OCI-M1 (cell line): ENCODE data around the gene ABCC9.
"Not testable (repeated sequence)": the region's sequence is repeated elsewhere in the genome, so short reads cannot be mapped to it uniquely, and the experiment has no call there.

Experiments
- DNase-seq: peaks from one replicate; lab custom pipeline; 2025; lab: John Stamatoyannopoulos, UW

ABCC9 gene

GRCh38 chr12:21933656-21934055 is 7.6 kb downstream of the ABCC9 start:
- DNase-seq = no peak

DNA sequence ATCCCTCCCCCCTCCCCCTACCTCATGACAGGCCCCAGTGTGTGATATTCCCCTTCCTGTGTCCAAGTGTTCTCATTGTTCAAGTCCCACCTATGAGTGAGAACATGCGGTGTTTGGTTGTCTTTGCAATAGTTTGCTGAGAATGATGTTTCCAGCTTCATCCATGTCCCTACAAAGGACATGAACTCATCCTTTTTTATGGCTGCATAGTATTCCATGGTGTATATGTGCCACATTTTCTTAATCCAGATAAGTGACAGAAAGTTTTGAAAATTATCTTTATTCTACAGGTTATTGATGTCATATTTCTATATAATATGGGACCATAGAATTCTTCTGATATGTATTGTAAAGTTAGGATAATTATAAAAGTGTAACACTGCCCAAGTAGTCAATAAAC is 11.3 kb downstream of the ABCC9 start:
- DNase-seq = not testable (repeated sequence)

DNA sequence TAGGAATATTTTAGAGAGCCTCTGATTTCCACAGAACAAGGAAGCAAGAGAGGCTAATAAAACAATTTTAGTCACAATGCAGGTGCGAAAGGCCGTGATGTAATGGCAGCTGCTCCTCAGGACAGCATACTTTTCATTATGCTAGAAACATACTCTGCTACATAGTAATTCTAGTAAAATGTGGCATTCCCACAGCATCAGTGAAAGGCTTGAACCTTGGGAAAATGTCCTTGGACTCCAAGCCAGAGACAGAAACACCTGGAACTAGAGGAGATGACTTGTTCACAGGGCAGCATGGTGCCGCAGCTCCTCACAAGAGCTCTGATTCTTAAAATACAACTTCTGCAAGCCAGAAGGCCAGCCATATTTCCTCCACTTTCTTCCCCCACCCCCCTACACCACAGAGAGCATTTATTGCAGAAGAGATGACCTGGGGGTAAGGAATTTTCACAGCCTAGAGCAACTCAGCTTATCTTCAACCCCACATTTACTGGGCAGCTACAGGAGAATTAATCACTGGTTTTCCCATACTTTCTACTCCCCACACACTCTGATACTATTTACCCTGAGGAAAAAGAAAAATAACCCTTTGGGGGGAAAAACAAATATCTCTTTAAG is 15.8 kb downstream of the ABCC9 start:
- no peak for DNase-seq

DNA sequence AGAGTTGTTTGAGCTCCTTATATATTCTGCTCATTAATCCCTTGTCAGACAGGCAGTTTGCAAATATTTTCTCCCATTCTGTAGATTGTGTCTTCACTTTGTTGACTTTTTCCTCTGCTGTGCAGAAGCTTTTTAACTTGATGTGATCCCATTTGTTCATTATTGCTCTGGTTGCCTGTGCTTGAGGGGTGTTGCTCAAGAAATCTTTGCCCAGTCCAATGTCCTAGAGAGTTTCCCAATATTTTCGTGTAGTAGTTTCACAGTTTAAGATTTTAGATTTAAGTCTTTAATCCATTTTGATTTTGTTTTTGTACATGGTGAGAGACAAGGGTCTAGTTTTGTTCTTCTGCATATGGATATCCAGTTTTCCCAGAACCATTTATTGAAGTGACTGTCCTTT is 19.8 kb downstream of the ABCC9 start:
- DNase-seq = no peak

GRCh38 chr12:21918456-21918855 is 22.8 kb downstream of the ABCC9 start:
- no peak for DNase-seq

DNA sequence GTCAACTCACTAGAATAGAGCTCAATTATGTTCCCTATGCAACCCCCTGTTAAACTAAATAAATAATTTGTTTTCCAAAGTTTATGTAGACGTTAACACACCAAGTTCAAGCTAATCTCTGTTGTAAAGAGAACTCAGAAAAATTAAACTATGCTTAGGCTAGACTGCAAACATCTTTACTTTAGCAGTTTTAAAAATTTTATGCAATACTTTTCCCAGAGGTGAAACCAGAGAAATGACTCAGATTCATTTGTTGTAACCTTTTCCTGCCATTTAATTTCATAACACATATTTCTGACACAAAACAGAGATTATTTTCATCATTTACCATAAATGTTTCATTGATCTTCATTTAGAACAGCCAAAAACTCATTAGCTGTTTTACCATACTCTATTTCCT is 27.4 kb downstream of the ABCC9 start:
- DNase-seq = no peak

DNA sequence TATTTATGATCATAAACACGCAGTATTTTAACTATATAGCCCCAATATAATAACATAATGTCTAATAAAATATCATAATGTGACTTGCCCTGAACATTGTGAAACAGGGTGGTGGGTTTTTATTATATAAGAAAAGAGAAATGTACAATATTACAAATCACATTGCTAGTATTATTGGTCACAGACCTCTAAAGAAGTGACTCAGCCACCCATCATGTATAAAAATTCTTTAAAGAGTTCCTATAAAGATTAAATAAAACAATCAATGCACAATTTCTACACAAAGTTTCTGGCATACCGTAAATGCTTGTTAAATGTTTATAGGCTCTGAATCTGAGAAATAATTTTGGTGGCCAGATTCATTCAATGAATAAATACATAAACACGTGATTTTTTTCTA is 28.9 kb downstream of the ABCC9 start:
- DNase-seq = no peak

DNA sequence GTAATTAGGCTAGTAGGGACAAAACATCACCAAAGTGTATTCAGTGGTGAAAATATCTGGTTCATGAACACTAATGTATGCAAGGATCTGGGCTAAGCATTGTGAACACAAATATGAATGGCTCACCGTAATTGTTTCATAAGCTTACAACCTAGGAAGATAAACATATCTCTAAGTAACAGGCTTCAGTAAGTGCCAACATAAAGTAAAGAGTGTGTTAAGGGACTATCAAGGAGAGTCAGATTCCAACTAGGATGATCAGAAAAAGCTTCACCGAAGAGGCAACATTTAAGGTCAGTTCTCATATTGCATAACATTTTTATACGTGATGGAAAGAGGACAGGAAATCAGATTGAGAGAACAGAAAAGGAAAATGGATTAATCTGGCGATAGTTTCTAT is 29.4 kb downstream of the ABCC9 start:
- DNase-seq = peak; percentile 30

DNA sequence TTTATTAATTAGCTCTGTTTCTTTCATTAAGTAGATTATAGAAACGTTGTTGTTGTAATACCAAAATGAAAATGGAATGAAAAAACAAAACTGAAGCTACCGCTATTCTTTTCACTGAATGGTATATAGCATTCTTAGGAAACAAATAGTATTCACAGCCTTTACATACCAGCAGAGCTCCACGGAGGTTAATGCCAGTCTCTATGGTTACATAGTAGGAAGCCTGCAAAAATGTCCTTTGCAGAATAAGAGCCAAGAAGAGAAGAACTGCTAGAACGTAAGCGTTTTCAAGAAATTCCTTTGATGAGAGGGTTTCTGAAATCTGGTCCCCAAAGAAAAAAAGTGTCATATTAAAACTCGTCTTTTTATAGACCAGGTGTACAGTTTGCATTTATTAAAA is 30.6 kb downstream of the ABCC9 start:
- DNase-seq = no peak

- no peak for DNase-seq
Observed at GRCh38 chr12:21907948-21908837, 33.0 kb downstream of the ABCC9 start.

DNA sequence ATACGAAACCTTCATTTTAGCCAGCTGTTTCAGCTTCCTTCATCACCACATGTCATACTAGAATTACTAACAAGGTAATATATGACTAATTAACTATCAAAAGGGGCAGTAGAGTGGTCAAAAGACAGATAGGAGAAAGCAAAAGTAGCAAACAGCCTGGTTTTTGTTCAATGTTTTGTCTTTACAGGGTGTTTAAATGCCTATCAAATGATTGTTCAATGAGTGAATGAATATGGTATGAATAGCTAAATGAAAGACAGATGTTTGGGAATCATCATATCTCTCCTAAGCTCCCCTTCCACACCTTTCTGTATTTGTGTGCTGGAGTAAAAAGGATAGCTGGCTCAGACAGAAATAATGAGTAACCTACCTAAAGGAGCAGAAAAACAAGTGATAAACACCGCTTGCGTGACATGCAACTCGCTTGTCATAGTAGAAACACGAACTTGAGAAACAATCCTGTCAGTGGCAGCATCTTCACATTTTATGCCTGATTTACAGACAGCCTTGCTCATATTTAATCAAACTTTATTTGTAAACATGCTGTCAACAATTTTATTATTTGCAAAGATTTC is 34.2 kb downstream of the ABCC9 start:
- DNase-seq = peak; percentile 16

DNA sequence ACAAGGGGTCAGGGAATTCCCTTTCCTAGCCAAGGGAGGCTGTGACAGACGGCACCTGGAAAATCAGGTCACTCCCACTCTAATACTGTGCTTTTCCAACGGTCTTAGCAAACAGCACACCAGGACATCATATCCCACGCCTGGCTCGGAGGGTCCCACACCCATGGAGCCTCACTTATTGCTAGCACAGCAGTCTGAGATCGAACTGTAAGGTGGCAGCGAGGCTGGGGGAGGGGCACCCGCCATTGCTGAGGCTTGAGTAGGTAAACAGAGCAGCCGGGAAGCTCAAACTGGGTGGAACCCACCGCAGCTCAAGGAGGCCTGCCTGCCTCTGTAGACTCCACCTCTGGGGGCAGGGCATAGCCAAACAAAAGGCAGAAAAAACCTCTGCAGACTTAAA is 41.7 kb downstream of the ABCC9 start:
- DNase-seq = not testable (repeated sequence)

GRCh38 chr12:21895651-21896050 is 45.6 kb downstream of the ABCC9 start:
- DNase-seq = no peak

- no peak for DNase-seq
Observed at GRCh38 chr12:21894792-21895595, 46.2 kb downstream of the ABCC9 start.

GRCh38 chr12:21893924-21894323 is 47.3 kb downstream of the ABCC9 start:
- no peak for DNase-seq

DNA sequence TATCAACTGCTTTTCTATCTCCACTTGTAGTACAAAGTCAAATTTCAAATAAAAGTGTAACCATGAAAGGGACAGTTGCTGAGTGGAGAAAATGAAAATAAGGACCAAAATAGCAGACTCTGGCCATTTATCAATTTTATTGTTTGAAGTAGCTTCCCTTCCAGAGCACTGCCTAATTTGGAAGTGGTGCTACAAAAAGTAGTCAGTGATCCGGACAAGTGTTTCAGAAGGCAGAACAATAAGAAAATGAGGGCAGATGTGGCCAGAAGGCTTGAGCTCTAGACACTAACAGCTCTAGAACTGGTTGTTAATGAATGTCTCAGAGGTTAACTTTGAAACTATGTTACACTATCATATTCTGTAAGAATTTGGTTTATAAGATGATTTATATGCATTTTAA is 48.9 kb downstream of the ABCC9 start:
- DNase-seq = no peak

GRCh38 chr12:21891751-21892217 is 49.4 kb downstream of the ABCC9 start:
- DNase-seq = no peak

GRCh38 chr12:21888276-21888863 is 52.9 kb downstream of the ABCC9 start:
- DNase-seq = no peak

- DNase-seq = no peak
Observed at GRCh38 chr12:21884936-21885335, 56.3 kb downstream of the ABCC9 start.

DNA sequence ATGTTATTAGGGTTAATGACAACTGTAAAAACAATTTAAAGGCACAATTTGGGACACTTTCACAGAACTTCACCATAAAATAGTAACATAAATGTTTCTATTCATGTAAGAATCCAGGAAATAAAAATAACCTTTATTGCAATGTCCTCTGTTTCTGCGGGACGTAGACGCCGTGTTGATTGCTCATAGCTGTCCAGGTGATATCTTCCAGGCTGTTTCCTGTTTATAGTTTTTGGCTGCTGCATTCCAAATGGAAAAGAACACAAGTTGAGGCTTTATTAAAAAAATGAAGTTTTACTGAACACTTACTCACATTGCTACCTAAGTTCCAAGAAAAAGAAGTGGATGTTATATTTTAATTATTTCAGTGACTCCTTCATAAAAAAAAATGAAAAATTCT is 58.6 kb downstream of the ABCC9 start:
- DNase-seq = no peak

- no peak for DNase-seq
Observed at GRCh38 chr12:21881965-21882364, 59.3 kb downstream of the ABCC9 start.

DNA sequence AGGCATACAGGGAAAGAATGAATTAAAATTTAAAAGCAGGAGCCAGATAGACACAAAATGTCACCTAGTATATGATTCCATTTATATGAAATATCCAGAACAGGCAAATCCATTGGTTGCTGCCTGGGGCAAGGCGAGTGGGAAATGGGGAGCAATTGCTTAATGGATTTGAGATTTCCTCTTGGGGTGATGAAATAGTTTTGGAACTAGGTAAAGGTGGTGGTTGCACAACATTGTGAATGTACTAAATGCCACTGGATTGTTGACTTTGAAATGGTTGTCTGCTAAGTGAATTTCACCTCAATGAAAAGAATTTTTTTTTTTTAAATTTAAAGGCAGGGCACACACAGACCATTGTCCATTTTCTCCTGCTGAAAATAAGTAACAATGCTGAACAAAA is 61.9 kb downstream of the ABCC9 start:
- no peak for DNase-seq
